HFFc6 (cell line): Measurements from ENCODE around the gene EN2. TPM values are rescaled to one million over a fixed set of nuclear protein-coding genes. Genes with fewer than 3 reads are reported as not detected.

Experiments
- DNase-seq: peaks from one replicate; pipeline ENCODE4 v3.0.0-alpha.2; 2018
- H3K27ac Mint-ChIP-seq: 2 replicates; pipeline ENCODE4 v1.8.0; 2020; ENCODE audit warnings: mild to moderate bottlenecking, mixed read lengths
- H3K27me3 Mint-ChIP-seq: 2 replicates; pipeline ENCODE4 v1.8.0; 2021; ENCODE audit warnings: mild to moderate bottlenecking, moderate library complexity, mixed read lengths; ENCODE audit not compliant: insufficient read depth
- H3K36me3 Mint-ChIP-seq: 2 replicates; pipeline ENCODE4 v1.8.0; 2021; ENCODE audit warnings: low read depth, mixed read lengths
- H3K4me1 Mint-ChIP-seq: 2 replicates; pipeline ENCODE4 v1.8.0; 2020; ENCODE audit warnings: low read depth, mixed read lengths
- H3K4me3 Mint-ChIP-seq: 2 replicates; pipeline ENCODE4 v1.8.0; 2020; ENCODE audit warnings: mild to moderate bottlenecking, moderate library complexity, mixed read lengths
- H3K9me3 Mint-ChIP-seq: 2 replicates; pipeline ENCODE4 v1.8.0; 2020; ENCODE audit warnings: mild to moderate bottlenecking, mixed read lengths
- CTCF ChIP-seq: fragments of 200-600 bp; sonication (generic); IDR thresholded peaks from 2 replicates; pipeline ENCODE4 v1.5.0; 2021; ENCODE audit warnings: antibody characterized with exemption, mild to moderate bottlenecking
- total RNA-seq, 6 experiments: library from RNA; stranded (reverse); fragmentation: NEBNext Ultra II Directional; extraction: Animal tissue kit (Norgen Biotek cat#: 25700); gene quantifications; 2 replicates in 1 of 6; 3 replicates in 5 of 6; pipeline ENCODE4 v1.2.3, GENCODE V29; 2021

The EN2 gene
- total RNA-seq, 6 experiments from 2014 or later, result not detected

GRCh38 chr7:155511702-155511996, 53.7 kb downstream of the EN2 start:
- Mint-ChIP-seq H3K4me1 (no peaks in the 10 kb centered on the region), H3K36me3 (no peaks in the 10 kb centered on the region)
- DNase-seq, result no peak

DNA sequence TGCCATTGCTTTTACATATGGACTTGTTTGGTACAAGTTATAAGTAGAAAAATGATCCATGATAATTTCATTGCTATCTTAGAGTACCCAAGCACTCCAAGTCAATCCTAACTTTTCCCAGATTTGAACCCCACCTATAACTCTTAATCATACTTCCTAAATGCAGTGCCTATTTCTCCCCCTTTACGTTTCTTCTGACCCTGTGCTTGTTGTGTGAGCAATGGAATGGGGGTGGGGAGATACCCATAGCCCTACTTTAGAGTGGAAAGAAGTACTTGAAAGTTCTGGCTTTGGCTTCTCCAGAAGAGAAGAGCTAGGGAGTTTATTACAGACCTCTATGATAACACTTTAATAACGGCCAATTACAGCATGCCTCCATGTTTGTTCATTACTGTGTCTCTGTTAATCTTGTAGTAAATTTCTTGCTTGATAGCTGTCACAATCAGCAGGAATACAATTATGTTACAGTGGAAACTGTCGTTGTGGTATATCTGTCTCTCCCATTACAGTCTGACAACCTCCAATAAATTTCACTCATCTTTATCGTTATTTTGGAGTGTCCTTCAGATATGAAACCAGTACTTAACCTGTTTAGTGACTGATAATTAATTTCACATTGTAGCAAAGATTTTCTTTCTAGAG, 54.4 kb downstream of the EN2 start:
- Mint-ChIP-seq H3K9me3 (no peaks in the 10 kb centered on the region; the same call in 1 of the 2 replicates), H3K27ac (no peak overlapping the region), H3K4me1 (no peaks in the 10 kb centered on the region), H3K27me3 (peaks cover 48% of the 10 kb centered on the region), H3K4me3 (no peak overlapping the region), H3K36me3 (no peaks in the 10 kb centered on the region)
- TF ChIP-seq CTCF, result no peak
- no peak for DNase-seq

More at GRCh38 chr7:155511702-155511996, 53.7 kb downstream of the EN2 start:
- no peak for TF ChIP-seq CTCF
- Mint-ChIP-seq H3K9me3 (no peaks in the 10 kb centered on the region; the same call in 1 of the 2 replicates), H3K27ac (no peak overlapping the region), H3K27me3 (peaks cover 47% of the 10 kb centered on the region), H3K4me3 (no peak overlapping the region)

GRCh38 chr7:155513543-155514285, 55.8 kb downstream of the EN2 start:
- Mint-ChIP-seq H3K4me3 (no peak overlapping the region), H3K27ac (no peak overlapping the region), H3K9me3 (no peaks in the 10 kb centered on the region; the same call in 1 of the 2 replicates), H3K4me1 (no peaks in the 10 kb centered on the region), H3K27me3 (peaks cover 48% of the 10 kb centered on the region), H3K36me3 (no peaks in the 10 kb centered on the region)
- TF ChIP-seq CTCF, result no peak
- no peak for DNase-seq

DNA sequence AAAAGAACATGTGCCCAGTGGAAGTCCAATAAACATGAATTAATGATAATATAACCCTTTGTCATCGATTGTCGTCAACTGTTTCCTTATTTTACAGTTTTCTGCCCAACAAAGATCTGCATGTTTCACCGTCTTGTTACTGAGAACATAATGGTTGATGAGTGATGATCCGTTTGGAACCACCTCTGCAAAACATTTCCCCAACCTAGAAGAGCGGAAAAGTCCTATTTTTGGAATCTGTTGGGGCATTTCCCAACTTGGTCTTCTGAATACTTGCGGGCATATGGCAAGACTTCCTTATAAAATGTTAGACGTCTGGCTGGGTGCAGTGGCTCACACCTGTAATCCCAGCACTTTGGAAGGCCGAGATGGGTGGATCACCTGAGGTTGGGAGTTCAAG, 56.4 kb downstream of the EN2 start:
- H3K4me1 Mint-ChIP-seq, result no peaks in the 10 kb centered on the region
- H3K36me3 Mint-ChIP-seq, result no peaks in the 10 kb centered on the region
- no peak overlapping the region for H3K4me3 Mint-ChIP-seq
- DNase-seq, result no peak
- H3K9me3 Mint-ChIP-seq, result no peaks in the 10 kb centered on the region; the same call in 1 of the 2 replicates
- H3K27me3 Mint-ChIP-seq, result peaks cover 43% of the 10 kb centered on the region
- TF ChIP-seq CTCF, result no peak
- no peak overlapping the region for H3K27ac Mint-ChIP-seq

Other genes starting within 250 kb of the EN2 start
- gene INSIG1, start 160.3 kb upstream of the EN2 start, total RNA-seq, result 10 to 100 TPM in 3 of 6 experiments, 1 to 10 TPM in 3; 7.1 to 11.0 (median 9.9) TPM
- not detected for gene CNPY1, start 88.4 kb downstream of the EN2 start, total RNA-seq
- gene RBM33, start 186.5 kb downstream of the EN2 start, total RNA-seq, result 10 to 100 TPM; 31.5 to 38.9 (median 34.5) TPM